Stimulated activated CD8-positive, alpha-beta memory T cell treated with anti-CD3 and anti-CD28 coated beads, Interleukin-15, amount 100 ng/mL, for 4 hours (primary cell): Measurements from ENCODE around the gene ROGDI.
"Not testable (repeated sequence)": the region's sequence is repeated elsewhere in the genome, so short reads cannot be mapped to it uniquely, and the experiment has no call there.

Experiments
- DNase-seq, 2 donors: peaks; one replicate each; pipeline ENCODE4 v3.0.0-alpha.2; 2020; ENCODE audit warnings: low read depth in 2 of 2

The ROGDI gene

GRCh38 chr16:4790871-4791270, 11.6 kb downstream of the ROGDI start:
- DNase-seq = no peak

GRCh38 chr16:4790261-4790660, 12.2 kb downstream of the ROGDI start:
- no peak for DNase-seq

- DNase-seq = no peak
These were observed 13.5 kb downstream of the ROGDI start for GRCh38 chr16:4788910-4789309.

GRCh38 chr16:4788489-4788889, 13.9 kb downstream of the ROGDI start:
- no peak for DNase-seq

GRCh38 chr16:4787627-4788482, 14.6 kb downstream of the ROGDI start, which contains the start of gene SEPTIN12:
Gene SEPTIN12, minus strand, starts transcription at chr16:4788345. Its CDS starts 700 bp downstream, at chr16:4787645.
- no peak for DNase-seq

- DNase-seq = no peak
These were observed 15.4 kb downstream of the ROGDI start for GRCh38 chr16:4787068-4787467.

- DNase-seq = no peak
These were observed 16.5 kb downstream of the ROGDI start for GRCh38 chr16:4785758-4786433.

- not testable (repeated sequence) for DNase-seq
These were observed 17.9 kb downstream of the ROGDI start for GRCh38 chr16:4784444-4784987.

GRCh38 chr16:4783951-4784336, 18.5 kb downstream of the ROGDI start:
- no peak for DNase-seq

GRCh38 chr16:4783251-4783950, 19.0 kb downstream of the ROGDI start:
- DNase-seq = no peak

- DNase-seq = no peak
These were observed 22.2 kb downstream of the ROGDI start for GRCh38 chr16:4780235-4780634.

- DNase-seq = no peak
These were observed 24.4 kb downstream of the ROGDI start for GRCh38 chr16:4778050-4778392.

- no peak for DNase-seq
These were observed 24.9 kb downstream of the ROGDI start for GRCh38 chr16:4777339-4778049.

- DNase-seq = no peak
These were observed 26.2 kb downstream of the ROGDI start for GRCh38 chr16:4776141-4776705.

GRCh38 chr16:4775005-4775404, 27.4 kb downstream of the ROGDI start:
- no peak for DNase-seq

GRCh38 chr16:4772351-4772750, 30.1 kb downstream of the ROGDI start:
- no peak for DNase-seq

GRCh38 chr16:4771646-4772045, 30.8 kb downstream of the ROGDI start:
- DNase-seq = no peak

- DNase-seq = no peak
These were observed 33.2 kb downstream of the ROGDI start for GRCh38 chr16:4769306-4769638.

GRCh38 chr16:4768549-4769305, 33.7 kb downstream of the ROGDI start:
- DNase-seq = peak; percentile 63 to 64

- no peak for DNase-seq
These were observed 34.4 kb downstream of the ROGDI start for GRCh38 chr16:4767872-4768548.
